GM21825 (cell line): ENCODE data around the gene TAF10.

ENCODE experiments used
- ATAC-seq: cut with Tn5 transposase; IDR thresholded peaks from one replicate; pipeline ENCODE4 v1.9.1; 2021; ENCODE audit warnings: mild to moderate bottlenecking, moderate library complexity; ENCODE audit not compliant: unreplicated experiment

TAF10 gene

GRCh38 chr11:6609502-6610015 is 2.5 kb downstream of the TAF10 start:
- ATAC-seq, result no peak

- no peak for ATAC-seq
Observed at GRCh38 chr11:6608726-6609501, 3.1 kb downstream of the TAF10 start.

- no peak for ATAC-seq
Observed at GRCh38 chr11:6608011-6608410, 4.0 kb downstream of the TAF10 start.

- no peak for ATAC-seq
Observed at GRCh38 chr11:6607190-6607795, 4.7 kb downstream of the TAF10 start.

GRCh38 chr11:6606471-6607189 is 5.4 kb downstream of the TAF10 start:
- peak; percentile 48 for ATAC-seq

- no peak for ATAC-seq
Observed at GRCh38 chr11:6604790-6605189, 7.2 kb downstream of the TAF10 start.

GRCh38 chr11:6604081-6604626 is 7.9 kb downstream of the TAF10 start:
- peak; percentile 34 for ATAC-seq

GRCh38 chr11:6603287-6604080 is 8.5 kb downstream of the TAF10 start, which contains the start of the genes ILK and RRP8:
Gene ILK (plus strand): TSS chr11:6603774. CDS start chr11:6604272, 498 bp downstream.
Gene RRP8 (minus strand): TSS chr11:6603616. CDS start chr11:6603502, 114 bp downstream.
- ATAC-seq, result peak; percentile 72

- ATAC-seq, result no peak
Observed at GRCh38 chr11:6602096-6602940, 9.7 kb downstream of the TAF10 start.

GRCh38 chr11:6601041-6601461 is 11.0 kb downstream of the TAF10 start:
- no peak for ATAC-seq

GRCh38 chr11:6599881-6600390 is 12.1 kb downstream of the TAF10 start:
- ATAC-seq, result no peak

- ATAC-seq, result no peak
Observed at GRCh38 chr11:6599449-6599848, 12.6 kb downstream of the TAF10 start.

GRCh38 chr11:6598555-6598954 is 13.5 kb downstream of the TAF10 start:
- ATAC-seq, result no peak

GRCh38 chr11:6596239-6596877 is 15.7 kb downstream of the TAF10 start:
- ATAC-seq, result no peak

- no peak for ATAC-seq
Observed at GRCh38 chr11:6594142-6594768, 17.8 kb downstream of the TAF10 start.

- no peak for ATAC-seq
Observed at GRCh38 chr11:6588018-6588417, 24.0 kb downstream of the TAF10 start.

GRCh38 chr11:6587360-6587953 is 24.6 kb downstream of the TAF10 start:
- no peak for ATAC-seq
